Nephron (organoid): ENCODE data around the gene FREY1.
A peak's percentile ranks its signal among the peaks of the same experiment; 100 is the strongest.

Experiments used
- H3K27ac Mint-ChIP-seq, 3 experiments: 2 replicates each; pipeline ENCODE4 v1.8.0; 2020; ENCODE audit warnings: mixed read lengths in 3 of 3, mild to moderate bottlenecking in 2 of 3, moderate library complexity in 1 of 3
- H3K27me3 Mint-ChIP-seq: 2 replicates; pipeline ENCODE4 v1.8.0; 2021; ENCODE audit warnings: low read depth, mild to moderate bottlenecking, moderate library complexity, mixed read lengths
- H3K36me3 Mint-ChIP-seq: 2 replicates; pipeline ENCODE4 v1.8.0; 2020; ENCODE audit warnings: low read depth, mixed read lengths
- H3K4me1 Mint-ChIP-seq: 2 replicates; pipeline ENCODE4 v1.8.0; 2020; ENCODE audit warnings: mixed read lengths
- H3K4me3 Mint-ChIP-seq, 3 experiments: 2 replicates each; pipeline ENCODE4 v1.8.0; 2020; ENCODE audit warnings: mild to moderate bottlenecking in 3 of 3, mixed read lengths in 3 of 3, moderate library complexity in 2 of 3
- H3K9me3 Mint-ChIP-seq: 2 replicates; pipeline ENCODE4 v1.8.0; 2020; ENCODE audit warnings: mixed read lengths
- CTCF ChIP-seq, 3 experiments: fragments of 200-600 bp; sonication (generic); IDR thresholded peaks; one replicate each; pipeline ENCODE4 v1.5.0; 2021; ENCODE audit warnings: antibody characterized with exemption in 3 of 3; ENCODE audit not compliant: unreplicated experiment in 3 of 3

The FREY1 gene

GRCh38 chr11:45896422-45896984 is 10.6 kb downstream of the FREY1 start:
- H3K27me3 Mint-ChIP-seq, result peaks cover 9% of the 10 kb centered on the region
- no peaks in the 10 kb centered on the region for H3K36me3 Mint-ChIP-seq
- peak overlapping the region in 2 of 3 experiments; percentile 30 to 50 for H3K4me3 Mint-ChIP-seq
- H3K9me3 Mint-ChIP-seq, result no peaks in the 10 kb centered on the region
- H3K4me1 Mint-ChIP-seq, result peaks cover 33% of the 10 kb centered on the region
- TF ChIP-seq CTCF (IDR thresholded peaks at IDR 0.05; ENCODE audit: unreplicated experiment in 3 of 3), result no peak
- peak overlapping the region in 1 of 3 experiments; percentile 27 for H3K27ac Mint-ChIP-seq

GRCh38 chr11:45895553-45896259 is 11.4 kb downstream of the FREY1 start:
- peak overlapping the region in 1 of 3 experiments; percentile 27 for H3K27ac Mint-ChIP-seq
- no peak for TF ChIP-seq CTCF (IDR thresholded peaks at IDR 0.05; ENCODE audit: unreplicated experiment in 3 of 3)
- H3K36me3 Mint-ChIP-seq, result no peaks in the 10 kb centered on the region
- H3K27me3 Mint-ChIP-seq, result peaks cover 11% of the 10 kb centered on the region
- no peaks in the 10 kb centered on the region for H3K9me3 Mint-ChIP-seq
- peaks cover 31% of the 10 kb centered on the region for H3K4me1 Mint-ChIP-seq
- no peak overlapping the region for H3K4me3 Mint-ChIP-seq

- Mint-ChIP-seq H3K4me3 (peak overlapping the region in 1 of 3 experiments; percentile 16), H3K9me3 (no peaks in the 10 kb centered on the region), H3K36me3 (no peaks in the 10 kb centered on the region), H3K4me1 (peaks cover 27% of the 10 kb centered on the region), H3K27me3 (peaks cover 16% of the 10 kb centered on the region), H3K27ac (no peak overlapping the region)
- TF ChIP-seq CTCF (IDR thresholded peaks at IDR 0.05; ENCODE audit: unreplicated experiment in 3 of 3), result no peak
Observed at GRCh38 chr11:45894555-45895247, 12.4 kb downstream of the FREY1 start.

- peaks cover 16% of the 10 kb centered on the region for H3K27me3 Mint-ChIP-seq
- H3K9me3 Mint-ChIP-seq, result no peaks in the 10 kb centered on the region
- no peak overlapping the region for H3K27ac Mint-ChIP-seq
- H3K4me3 Mint-ChIP-seq, result no peak overlapping the region
- no peak for TF ChIP-seq CTCF (IDR thresholded peaks at IDR 0.05; ENCODE audit: unreplicated experiment in 3 of 3)
- no peaks in the 10 kb centered on the region for H3K36me3 Mint-ChIP-seq
- peaks cover 18% of the 10 kb centered on the region for H3K4me1 Mint-ChIP-seq
Observed at GRCh38 chr11:45892856-45893255, 14.2 kb downstream of the FREY1 start.

- peaks cover 14% of the 10 kb centered on the region for H3K4me1 Mint-ChIP-seq
- H3K27me3 Mint-ChIP-seq, result peaks cover 28% of the 10 kb centered on the region
- no peak overlapping the region for H3K27ac Mint-ChIP-seq
- H3K9me3 Mint-ChIP-seq, result no peaks in the 10 kb centered on the region
- no peak overlapping the region for H3K4me3 Mint-ChIP-seq
- H3K36me3 Mint-ChIP-seq, result no peaks in the 10 kb centered on the region
- TF ChIP-seq CTCF (IDR thresholded peaks at IDR 0.05; ENCODE audit: unreplicated experiment in 3 of 3), result no peak
Observed at GRCh38 chr11:45890886-45891550, 16.1 kb downstream of the FREY1 start.
